ENCODE data around the gene CACNB3.

- no peak for TF ChIP-seq EZH2 (IDR thresholded peaks at IDR 0.05; ENCODE audit: low read depth, low read length, severe bottlenecking)
- no peak for TF ChIP-seq YY1 (IDR thresholded peaks at IDR 0.05; ENCODE audit: low read depth, low read length)
- no peak for TF ChIP-seq CREB1 (IDR thresholded peaks at IDR 0.05)
- no peak for TF ChIP-seq CTCF (IDR thresholded peaks at IDR 0.05; ENCODE audit: control extremely low read depth in 1 of 3, insufficient read depth in 1 of 3, low read depth in 1 of 3, low read length in 3 of 3)
Observed at GRCh38 chr12:48768736-48769135, 49.6 kb upstream of the CACNB3 start.

Data from H1 (cell line).